Prostate gland (tissue), 2 donors: ENCODE measurements around the gene TBL2.

Experiments
- CTCF ChIP-seq, 4 experiments: fragments of 200-600 bp in 2 of 4; fragments of 450-650 bp in 2 of 4; sonication (generic) in 2 of 4; IDR thresholded peaks; 1 replicate in 3 of 4; 2 replicates in 1 of 4; pipeline ENCODE4 v1.5.1; 2016 to 2019; ENCODE audit warnings: antibody characterized with exemption in 4 of 4, mild to moderate bottlenecking in 2 of 4, moderate library complexity in 2 of 4
- POLR2A ChIP-seq: fragments of 450-650 bp; IDR thresholded peaks from one replicate; pipeline ENCODE4 v1.6.1; 2016; ENCODE audit warnings: antibody characterized with exemption, mild to moderate bottlenecking

GRCh38 chr7:73595358-73595757 lies 17.0 kb upstream of the TBL2 start:
- no peak for TF ChIP-seq CTCF (IDR thresholded peaks at IDR 0.05)
- TF ChIP-seq POLR2A: no peak
